Head of caudate nucleus (tissue), 42 donors: Measurements from ENCODE around the gene LSR.

Experiments used
- DNase-seq, 42 donors: peaks; one replicate each; pipeline versions ENCODE4 v3.0.0 to v3.0.0-alpha.2; 2020 to 2021; ENCODE audit warnings: mixed read lengths in 7 of 42
- intact Hi-C: fragments of 100-400 bp; cut with DNase I; formaldehyde crosslinking; loops from one replicate; pipeline ENCODE4 v1.15.0; 2022

LSR gene

DNA sequence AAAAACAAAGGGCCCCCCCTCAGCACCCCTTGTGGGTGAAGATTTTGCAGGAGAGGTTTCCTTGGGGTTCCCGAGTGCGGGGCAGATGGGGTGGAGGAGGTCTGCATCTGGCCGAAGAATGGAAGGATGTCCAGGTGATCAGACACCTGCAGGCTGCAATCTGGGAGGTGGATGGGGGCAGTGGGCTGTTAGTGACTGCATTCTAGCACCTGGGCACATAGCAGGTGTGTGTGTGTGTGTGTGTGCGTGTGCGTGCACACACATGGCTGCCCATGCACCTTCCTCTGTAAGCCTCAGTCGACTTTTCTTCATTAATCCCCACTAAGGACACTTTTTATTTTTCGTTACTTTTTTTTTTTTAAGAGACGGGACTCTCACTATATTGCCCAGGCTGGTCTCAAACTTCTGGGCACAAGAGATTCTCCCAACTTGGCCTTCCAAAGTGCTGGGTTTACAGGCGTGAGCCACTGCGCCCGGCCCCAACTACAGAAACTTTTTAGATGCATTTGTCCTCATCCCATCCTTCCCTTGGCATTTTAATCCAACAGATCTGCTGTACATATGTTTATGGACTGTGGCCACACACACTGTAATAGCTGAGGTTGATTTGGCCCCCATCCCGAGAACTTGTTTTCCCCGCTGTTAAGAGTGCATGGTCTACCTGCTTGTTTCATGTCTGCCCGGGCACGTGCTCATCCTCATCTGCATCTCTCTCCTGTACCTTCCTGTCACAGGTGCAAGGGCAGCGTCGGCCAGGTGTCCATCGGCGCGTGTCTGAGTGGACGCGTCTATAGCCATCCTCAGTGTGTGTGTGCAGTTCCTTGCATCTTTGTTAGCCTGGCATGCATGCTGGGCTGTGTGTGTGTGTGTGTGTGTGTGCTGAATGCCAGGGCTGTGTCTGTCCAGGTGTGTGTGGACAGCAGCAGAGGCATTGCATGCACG lies 43.9 kb downstream of the LSR start:
- no peak for DNase-seq

DNA sequence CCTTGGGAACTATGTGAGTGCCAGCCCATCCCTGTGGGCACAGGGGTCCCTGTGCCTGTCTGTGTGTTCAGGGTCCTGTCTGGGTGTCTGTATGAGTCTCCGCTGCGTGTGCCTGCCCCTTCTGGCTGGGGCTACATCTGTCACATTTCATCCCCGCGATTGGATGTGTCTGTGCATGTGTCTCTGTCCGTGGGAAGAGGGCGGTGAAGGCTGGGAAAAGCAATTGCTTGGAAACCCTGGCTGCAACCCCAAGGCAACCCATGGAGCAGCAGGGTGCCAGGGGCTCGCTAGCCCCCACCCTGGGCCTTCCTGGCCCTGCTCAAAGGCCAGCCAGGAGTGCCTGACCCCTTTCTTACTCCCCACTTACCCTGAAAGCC lies 44.5 kb downstream of the LSR start:
- intact Hi-C loops, result no loop called here
- peak in 41 of 42 donors; percentile 45 to 91 (median 75) for DNase-seq

More for the DNA sequence above, 43.9 kb downstream of the LSR start:
- intact Hi-C loops, result no loop called here

DNA sequence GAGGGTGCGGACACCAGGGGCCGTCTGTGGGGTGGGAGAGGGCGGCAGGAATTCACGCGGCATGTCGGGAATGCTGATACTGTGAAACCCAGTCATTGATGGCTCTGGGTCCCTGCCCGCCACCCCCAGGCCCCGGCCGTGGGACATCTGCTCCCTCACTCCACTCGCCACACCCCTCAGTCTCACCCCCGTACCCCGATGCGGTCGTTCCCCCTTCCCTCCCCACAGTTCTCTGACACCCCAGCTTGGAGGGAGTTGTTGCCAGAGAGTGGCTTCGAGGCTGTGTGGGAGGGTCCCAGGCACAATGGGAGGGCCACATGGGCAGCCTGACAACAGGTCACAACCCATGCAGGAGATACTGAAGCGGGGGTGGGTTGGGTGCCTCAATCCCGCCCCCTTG lies 45.0 kb downstream of the LSR start:
- intact Hi-C loops, result no loop called here
- peak in 1 of 42 donors; percentile 25 for DNase-seq

DNA sequence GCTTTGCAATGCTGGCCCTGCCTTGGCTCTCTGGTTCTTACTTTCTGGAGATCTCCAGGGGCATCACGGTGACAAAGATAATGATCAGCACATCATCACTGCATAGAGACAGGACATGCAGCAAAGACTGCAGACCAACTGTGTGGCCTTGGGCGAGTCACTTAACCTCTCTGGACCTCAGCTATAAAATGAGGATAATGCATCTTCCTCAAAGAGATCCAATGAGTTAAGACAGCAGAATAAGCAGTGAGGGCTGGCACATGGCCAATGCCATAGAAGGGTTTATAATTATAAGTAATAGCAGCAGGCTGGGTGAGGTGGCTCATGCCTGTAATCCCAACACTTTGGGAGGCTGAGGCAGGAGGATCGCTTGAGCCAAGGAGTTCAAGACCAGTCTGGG lies 45.5 kb downstream of the LSR start:
- intact Hi-C loops, result no loop called here
- no peak for DNase-seq

DNA sequence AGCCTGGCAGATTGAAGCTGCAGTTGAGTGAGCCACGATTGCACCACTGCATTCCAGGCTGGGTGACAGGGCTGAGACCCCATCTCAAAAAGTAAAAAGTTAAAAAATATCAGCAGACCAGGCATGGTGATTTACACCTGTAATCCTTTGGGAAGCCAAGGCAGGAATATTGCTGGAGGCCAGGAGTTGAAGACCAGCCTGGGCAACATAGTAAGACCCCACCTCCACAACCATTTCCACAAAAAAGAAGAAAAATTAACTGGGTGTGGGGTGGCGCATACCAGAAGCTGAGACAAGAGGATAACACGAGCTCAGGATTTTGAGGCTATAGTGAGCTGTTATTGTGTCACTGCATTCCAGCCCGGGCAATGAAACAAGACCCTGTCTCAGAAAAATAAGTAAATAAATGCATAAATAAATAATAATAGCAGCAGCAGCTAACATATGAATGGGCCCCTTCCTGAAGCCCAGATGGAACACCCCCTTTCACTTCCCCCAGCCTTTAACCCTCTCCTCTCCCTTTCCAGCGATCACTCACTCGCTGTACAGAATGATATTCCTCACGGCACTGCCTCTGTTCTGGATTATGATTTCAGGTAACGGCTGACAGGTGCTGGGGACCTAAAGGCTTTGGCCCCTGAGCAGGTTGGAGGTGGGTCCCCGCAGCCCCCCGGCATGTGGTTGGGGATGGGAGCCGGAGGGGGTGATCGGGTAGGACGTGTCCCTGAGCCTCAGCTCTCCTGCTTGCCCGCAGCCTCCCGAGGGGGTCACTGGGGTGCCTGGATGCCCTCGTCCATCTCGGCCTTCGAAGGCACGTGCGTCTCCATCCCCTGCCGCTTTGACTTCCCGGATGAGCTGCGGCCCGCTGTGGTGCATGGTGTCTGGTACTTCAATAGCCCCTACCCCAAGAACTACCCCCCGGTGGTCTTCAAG lies 46.3 kb downstream of the LSR start:
- intact Hi-C loops, result no loop called here
- no peak for DNase-seq

DNA sequence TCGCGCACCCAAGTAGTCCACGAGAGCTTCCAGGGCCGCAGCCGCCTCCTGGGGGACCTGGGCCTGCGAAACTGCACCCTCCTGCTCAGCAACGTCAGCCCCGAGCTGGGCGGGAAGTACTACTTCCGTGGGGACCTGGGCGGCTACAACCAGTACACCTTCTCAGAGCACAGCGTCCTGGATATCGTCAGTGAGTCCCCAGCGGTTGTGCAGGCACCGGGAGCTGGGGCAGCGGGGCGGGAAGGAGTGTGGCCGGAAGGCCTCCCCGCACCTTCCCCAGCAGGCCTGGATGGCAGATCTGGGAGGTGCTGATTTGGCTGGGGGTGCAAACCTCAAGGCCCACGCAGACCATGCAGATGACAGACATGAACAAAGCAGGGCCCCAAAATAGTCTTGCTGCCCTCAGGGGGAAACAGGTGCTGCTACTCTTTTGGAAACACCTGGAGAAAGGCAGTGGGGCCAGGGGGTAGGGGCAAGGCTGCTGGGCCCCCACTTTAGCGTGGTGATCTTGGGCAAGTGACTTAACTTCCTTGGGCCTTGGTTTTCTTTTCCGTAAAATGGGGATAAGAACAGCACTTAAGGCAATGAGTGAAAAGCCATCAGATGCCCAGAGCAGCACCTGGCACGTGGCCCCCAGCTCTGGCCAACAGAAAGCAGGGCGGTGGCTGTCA lies 47.1 kb downstream of the LSR start:
- intact Hi-C loops, result no loop called here

DNA sequence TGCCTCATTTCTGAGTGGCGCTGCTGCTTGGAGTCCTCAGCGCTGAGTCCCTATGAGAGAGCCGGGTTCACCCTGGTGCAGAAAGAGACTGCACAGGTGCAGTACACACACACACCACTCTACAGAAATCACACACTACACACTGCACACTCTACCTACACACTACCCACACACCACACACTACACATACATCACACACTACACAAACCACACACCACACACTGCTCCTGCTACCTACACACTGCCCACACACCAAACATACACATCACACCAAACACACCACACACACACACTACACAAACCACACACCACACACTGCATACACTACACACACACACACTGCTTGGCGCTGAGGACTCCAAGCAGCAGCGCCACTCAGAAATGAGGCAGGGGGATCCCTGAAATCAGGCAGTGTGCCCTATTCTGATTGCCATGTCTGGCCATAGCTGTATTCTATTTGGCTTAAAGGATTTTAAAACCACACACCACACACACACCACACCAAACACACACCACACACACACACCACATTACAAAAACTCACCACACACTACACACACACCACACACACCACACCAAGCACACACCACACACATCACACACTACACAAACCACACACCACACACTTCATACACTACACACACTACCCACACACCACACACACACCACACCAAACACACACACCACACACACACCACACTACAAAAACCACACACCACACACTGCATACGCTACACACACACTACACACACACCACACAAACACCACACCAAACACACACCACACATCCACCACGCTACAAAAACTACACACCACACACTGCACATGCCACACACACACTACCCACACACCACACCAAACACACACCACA lies 48.1 kb downstream of the LSR start:
- intact Hi-C loops, result no loop called here
- DNase-seq, result no peak

More for the DNA sequence above, 47.1 kb downstream of the LSR start:
- DNase-seq, result no peak

DNA sequence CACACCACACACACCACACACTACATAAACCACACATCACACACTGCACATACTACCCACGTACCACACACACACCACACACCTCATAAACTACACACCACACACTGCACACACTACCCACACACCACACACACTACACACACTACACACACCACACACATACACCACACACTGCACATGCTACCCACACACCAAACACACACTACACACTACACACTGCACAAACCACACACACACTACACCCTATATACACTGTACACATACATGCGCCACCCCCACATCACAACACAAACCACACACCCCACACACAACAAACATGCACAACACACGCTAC lies 48.7 kb downstream of the LSR start:
- intact Hi-C loops, result no loop called here
- DNase-seq, result no peak

DNA sequence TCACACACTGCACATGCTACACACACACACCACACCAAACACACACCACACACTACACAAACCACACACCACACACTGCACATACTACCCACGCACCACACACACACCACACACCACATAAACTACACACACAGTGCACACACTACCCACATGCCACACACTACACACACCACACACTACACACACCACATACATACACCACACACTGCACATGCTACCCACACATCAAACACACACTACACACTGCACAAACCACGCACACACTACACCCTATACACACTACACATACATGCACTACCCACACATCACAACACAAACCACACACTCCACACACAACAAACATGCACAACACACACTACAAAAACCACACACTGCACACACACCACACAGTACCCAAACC lies 49.1 kb downstream of the LSR start:
- intact Hi-C loops, result no loop called here
- no peak for DNase-seq

DNA sequence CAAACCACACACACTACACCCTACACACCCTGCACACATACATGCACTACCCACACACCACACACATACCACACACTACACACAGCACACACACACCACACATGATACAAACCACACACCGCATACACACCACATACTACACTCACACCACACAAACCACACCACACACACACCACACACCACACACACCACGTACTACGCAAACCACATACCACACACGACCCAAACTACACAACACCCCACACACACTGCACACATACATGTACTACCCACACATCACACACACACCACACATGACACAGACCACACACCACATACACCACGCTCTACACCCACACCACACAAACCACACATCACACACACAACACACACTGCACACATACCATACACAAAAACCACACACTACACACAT lies 49.8 kb downstream of the LSR start:
- DNase-seq, result no peak
- intact Hi-C loops, result no loop called here

DNA sequence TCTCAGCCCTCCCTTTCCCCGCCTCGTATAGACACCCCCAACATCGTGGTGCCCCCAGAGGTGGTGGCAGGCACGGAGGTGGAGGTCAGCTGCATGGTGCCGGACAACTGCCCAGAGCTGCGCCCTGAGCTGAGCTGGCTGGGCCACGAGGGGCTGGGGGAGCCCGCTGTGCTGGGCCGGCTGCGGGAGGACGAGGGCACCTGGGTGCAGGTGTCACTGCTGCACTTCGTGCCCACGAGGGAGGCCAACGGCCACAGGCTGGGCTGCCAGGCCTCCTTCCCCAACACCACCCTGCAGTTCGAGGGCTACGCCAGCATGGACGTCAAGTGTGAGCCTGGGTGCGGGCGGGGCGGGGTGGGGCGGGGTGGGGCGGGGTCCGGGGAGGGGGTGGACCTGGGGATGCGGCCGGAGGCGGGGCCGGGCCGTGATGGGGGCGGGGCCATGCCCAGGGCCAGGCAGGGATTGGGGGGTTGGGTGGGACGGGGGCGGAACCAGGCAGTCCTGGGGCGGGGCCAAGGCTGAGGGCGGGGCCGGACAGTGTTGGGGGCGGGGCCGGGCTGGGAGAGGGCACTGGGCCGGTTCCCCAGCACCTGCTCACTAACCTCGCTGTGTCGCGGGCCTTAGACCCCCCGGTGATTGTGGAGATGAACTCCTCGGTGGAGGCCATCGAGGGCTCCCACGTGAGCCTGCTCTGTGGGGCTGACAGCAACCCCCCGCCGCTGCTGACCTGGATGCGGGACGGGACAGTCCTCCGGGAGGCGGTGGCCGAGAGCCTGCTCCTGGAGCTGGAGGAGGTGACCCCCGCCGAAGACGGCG lies 50.9 kb downstream of the LSR start:
- intact Hi-C loops, result no loop called here
- DNase-seq, result peak in 38 of 42 donors; percentile 31 to 92 (median 74)

DNA sequence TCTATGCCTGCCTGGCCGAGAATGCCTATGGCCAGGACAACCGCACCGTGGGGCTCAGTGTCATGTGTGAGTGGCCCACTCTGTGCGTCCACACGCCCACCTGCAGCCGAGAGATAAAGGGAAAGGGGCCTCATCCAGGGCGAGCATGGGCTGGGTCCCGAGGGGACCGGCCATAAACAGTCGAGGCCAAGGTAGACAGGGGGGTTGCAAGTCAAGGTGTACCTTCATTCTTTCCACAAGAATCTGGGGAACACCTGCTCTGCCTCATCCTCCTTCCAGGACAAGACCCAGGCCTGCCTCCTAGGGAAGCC lies 51.5 kb downstream of the LSR start:
- intact Hi-C loops, result no loop called here
- no peak for DNase-seq

DNA sequence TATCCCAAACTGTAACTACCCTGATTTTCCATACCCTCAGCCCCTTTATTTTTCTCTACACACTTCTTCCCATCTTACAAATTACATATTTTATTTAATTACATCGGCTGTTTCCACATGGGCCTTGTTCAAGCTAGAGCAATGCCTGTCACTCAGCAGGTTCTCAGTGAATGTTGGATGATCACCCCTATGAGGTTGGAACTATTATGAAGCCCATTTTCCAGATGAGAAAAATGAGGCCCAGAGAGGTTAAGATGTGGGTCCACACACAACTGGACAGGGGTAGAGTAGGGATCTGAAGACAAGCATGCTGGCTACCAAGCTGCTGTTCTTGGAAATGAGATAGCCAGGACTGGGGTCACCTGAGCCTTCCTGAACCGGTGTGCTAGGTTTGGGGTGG lies 53.2 kb downstream of the LSR start:
- intact Hi-C loops, result no loop called here
- no peak for DNase-seq

DNA sequence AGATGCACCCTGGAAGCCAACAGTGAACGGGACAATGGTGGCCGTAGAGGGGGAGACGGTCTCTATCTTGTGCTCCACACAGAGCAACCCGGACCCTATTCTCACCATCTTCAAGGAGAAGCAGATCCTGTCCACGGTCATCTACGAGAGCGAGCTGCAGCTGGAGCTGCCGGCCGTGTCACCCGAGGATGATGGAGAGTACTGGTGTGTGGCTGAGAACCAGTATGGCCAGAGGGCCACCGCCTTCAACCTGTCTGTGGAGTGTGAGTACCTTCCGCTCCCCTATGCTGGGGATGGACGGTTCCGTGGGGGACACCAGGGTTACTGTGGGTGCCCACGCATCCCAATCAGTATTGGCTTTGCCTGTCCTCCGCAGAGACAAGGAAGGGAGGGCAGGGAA lies 53.6 kb downstream of the LSR start:
- no peak for DNase-seq

DNA sequence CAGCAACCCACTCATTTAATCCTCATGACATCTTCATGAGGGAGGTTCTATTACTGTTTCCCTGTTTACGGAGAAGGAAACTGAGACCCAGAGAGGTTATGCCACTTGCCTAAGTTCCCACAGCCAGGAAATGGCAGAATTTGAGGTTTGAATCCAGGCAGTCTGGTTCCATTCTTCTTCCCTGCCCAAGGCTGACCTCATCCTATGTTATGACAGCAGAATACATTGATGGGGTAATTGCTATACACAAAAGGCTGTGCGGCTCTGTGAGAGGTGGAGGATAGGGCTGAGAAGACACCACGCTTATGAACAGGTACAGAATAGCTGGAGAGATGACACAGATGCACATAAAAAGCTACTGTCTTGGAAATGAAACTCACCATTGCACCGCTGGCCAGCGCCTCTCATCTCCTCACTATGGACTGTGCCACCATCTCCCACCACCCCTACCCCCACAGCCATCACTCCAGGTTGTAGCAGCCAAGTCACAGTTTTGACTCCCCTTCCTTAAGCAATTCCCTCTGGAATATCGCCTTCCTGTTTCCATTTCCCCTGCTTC lies 54.6 kb downstream of the LSR start:
- DNase-seq, result no peak
- intact Hi-C loops, result no loop called here

More for the DNA sequence above, 53.6 kb downstream of the LSR start:
- intact Hi-C loops, result no loop called here

DNA sequence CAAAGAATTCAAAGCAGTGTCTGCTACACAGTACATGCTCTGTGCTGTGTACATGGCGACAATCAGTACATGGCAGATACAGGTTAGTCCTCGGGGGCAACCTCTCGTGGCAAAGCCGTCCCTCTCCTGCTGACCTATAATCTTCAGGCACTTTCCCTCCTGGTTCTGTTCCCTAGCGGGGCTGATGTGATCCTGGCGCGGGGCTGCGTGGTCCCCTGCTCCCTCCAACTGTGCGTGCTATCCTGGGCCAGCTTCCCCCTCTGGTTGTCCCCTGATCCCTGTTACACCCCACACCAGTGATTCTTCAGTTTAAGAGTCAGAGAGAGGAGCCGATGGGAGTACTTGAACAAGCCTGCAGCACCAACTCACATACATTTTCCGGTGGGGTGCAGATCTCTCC lies 55.2 kb downstream of the LSR start:
- DNase-seq, result no peak
- intact Hi-C loops, result no loop called here

DNA sequence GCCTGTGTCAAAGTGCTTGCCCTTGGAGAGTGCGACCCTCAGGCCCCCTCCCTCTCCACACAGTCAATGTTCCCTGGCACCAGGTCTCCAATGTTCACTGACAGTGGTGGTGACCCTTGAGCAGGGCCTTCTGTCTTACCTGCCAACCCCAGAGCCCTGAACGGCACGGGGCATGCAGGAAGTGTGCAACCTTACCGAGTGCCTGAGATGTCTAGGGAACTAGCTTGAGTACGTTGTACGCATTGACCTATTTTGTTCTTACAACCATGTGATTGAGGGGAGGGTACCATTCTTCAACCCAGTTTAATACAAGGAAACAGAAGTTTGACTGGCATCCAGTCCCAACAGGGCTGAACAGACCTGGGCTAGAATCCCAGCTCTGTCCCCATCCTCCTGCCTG lies 56.4 kb downstream of the LSR start:
- intact Hi-C loops, result no loop called here

More for the DNA sequence above, 56.4 kb downstream of the LSR start:
- DNase-seq, result no peak
